Activated CD8-positive, alpha-beta T cell treated with anti-CD3 and anti-CD28 coated beads for 36 hours (primary cell): ENCODE data around the gene FAM9B. TPM values are rescaled to one million over a fixed set of nuclear protein-coding genes. Genes with fewer than 3 reads are reported as not detected.

Experiments used
- ATAC-seq: fragments of 200-7000 bp; cut with Tn5 transposase; one replicate; pipeline ENCODE4 v1.10.0; 2021; ENCODE audit warnings: mild to moderate bottlenecking, moderate library complexity
- CTCF ChIA-PET: fragments of 350-600 bp; sonication (Branson Sonifier 250); formaldehyde crosslinking; loops from one replicate; lab custom pipeline; 2021; ENCODE audit warnings: antibody characterized with exemption; lab: Charles Lee
- POLR2A ChIA-PET: fragments of 350-600 bp; sonication (Branson Sonifier 250); formaldehyde crosslinking; loops from one replicate; lab custom pipeline; 2021; ENCODE audit warnings: antibody characterized with exemption; lab: Charles Lee
- DNase-seq: peaks from one replicate; pipeline ENCODE4 v3.0.0-alpha.2; 2020
- H3K27ac Mint-ChIP-seq: one replicate; pipeline ENCODE4 v1.8.0; 2021; ENCODE audit warnings: mild to moderate bottlenecking, mixed read lengths
- H3K27me3 Mint-ChIP-seq: one replicate; pipeline ENCODE4 v1.8.0; 2021; ENCODE audit warnings: mixed read lengths
- H3K36me3 Mint-ChIP-seq: one replicate; pipeline ENCODE4 v1.8.0; 2021; ENCODE audit warnings: low read depth, mixed read lengths
- H3K4me1 Mint-ChIP-seq: one replicate; pipeline ENCODE4 v1.8.0; 2021; ENCODE audit warnings: low read depth, mixed read lengths
- H3K4me3 Mint-ChIP-seq: one replicate; pipeline ENCODE4 v1.8.0; 2021; ENCODE audit warnings: mild to moderate bottlenecking, moderate library complexity, mixed read lengths
- H3K9me3 Mint-ChIP-seq: one replicate; pipeline ENCODE4 v1.8.0; 2021; ENCODE audit warnings: mixed read lengths
- CTCF ChIP-seq: fragments of 200-600 bp; IDR thresholded peaks from one replicate; pipeline ENCODE4 v1.8.0; 2022; ENCODE audit warnings: antibody characterized with exemption, mild to moderate bottlenecking
- intact Hi-C: fragments of 100-400 bp; cut with micrococcal nuclease; formaldehyde crosslinking; loops from one replicate; pipeline ENCODE4 v1.10.0; 2022
- total RNA-seq, 2 experiments: library from RNA; stranded (reverse); gene quantifications; one replicate each; pipeline ENCODE4 v1.2.3, GENCODE V29; 2021

The FAM9B gene
- not detected for total RNA-seq

- H3K4me1 Mint-ChIP-seq, result peaks cover 4% of the 10 kb centered on the region
- CTCF ChIA-PET, result no interaction called here
- H3K9me3 Mint-ChIP-seq, result no peaks in the 10 kb centered on the region
- intact Hi-C loops, result no loop called here
- ATAC-seq (no peak), DNase-seq (no peak)
- H3K27ac Mint-ChIP-seq, result no peak within 1 kb of the TSS
- no peaks in the 10 kb centered on the region for H3K36me3 Mint-ChIP-seq
- no peaks in the 10 kb centered on the region for H3K27me3 Mint-ChIP-seq
- no peak within 1 kb of the TSS for H3K4me3 Mint-ChIP-seq
- no peak for TF ChIP-seq CTCF
- POLR2A ChIA-PET, result no interaction called here
Observed at GRCh38 chrX:9033989-9034388, at the start of gene FAM9B. TSS of gene FAM9B (minus strand) at chrX:9034127. CDS start at chrX:9032986, 1,141 bp downstream.

- peaks cover 5% of the 10 kb centered on the region for H3K9me3 Mint-ChIP-seq
- TF ChIP-seq CTCF, result no peak
- intact Hi-C loops, result no loop called here
- no peaks in the 10 kb centered on the region for H3K36me3 Mint-ChIP-seq
- POLR2A ChIA-PET, result no interaction called here
- DNase-seq (no peak), ATAC-seq (no peak)
- CTCF ChIA-PET, result no interaction called here
- no peaks in the 10 kb centered on the region for H3K4me1 Mint-ChIP-seq
- no peak overlapping the region for H3K27ac Mint-ChIP-seq
- no peaks in the 10 kb centered on the region for H3K27me3 Mint-ChIP-seq
- no peak overlapping the region for H3K4me3 Mint-ChIP-seq
Observed at GRCh38 chrX:9081271-9081670, 47.3 kb upstream of the FAM9B start.

GRCh38 chrX:9074326-9074725, 40.4 kb upstream of the FAM9B start:
- no peak for ATAC-seq
- POLR2A ChIA-PET, result no interaction called here
- no peaks in the 10 kb centered on the region for H3K4me1 Mint-ChIP-seq
- no peak overlapping the region for H3K4me3 Mint-ChIP-seq
- intact Hi-C loops, result no loop called here
- TF ChIP-seq CTCF, result no peak
- no peak overlapping the region for H3K27ac Mint-ChIP-seq
- no peak for DNase-seq
- CTCF ChIA-PET, result no interaction called here
- H3K36me3 Mint-ChIP-seq, result no peaks in the 10 kb centered on the region
- H3K27me3 Mint-ChIP-seq, result peaks cover 2% of the 10 kb centered on the region
- peaks cover under 1% of the 10 kb centered on the region for H3K9me3 Mint-ChIP-seq

- Mint-ChIP-seq H3K27ac (no peak overlapping the region), H3K4me1 (no peaks in the 10 kb centered on the region), H3K36me3 (no peaks in the 10 kb centered on the region), H3K27me3 (peaks cover 2% of the 10 kb centered on the region), H3K4me3 (no peak overlapping the region), H3K9me3 (no peaks in the 10 kb centered on the region)
- DNase-seq (no peak), ATAC-seq (no peak)
- intact Hi-C loops, result no loop called here
- POLR2A ChIA-PET, result no interaction called here
- no peak for TF ChIP-seq CTCF
- CTCF ChIA-PET, result no interaction called here
Observed at GRCh38 chrX:9072281-9072680, 38.4 kb upstream of the FAM9B start.

GRCh38 chrX:9071031-9071650, 37.2 kb upstream of the FAM9B start:
- ATAC-seq (no peak), DNase-seq (no peak)
- Mint-ChIP-seq H3K27me3 (peaks cover 2% of the 10 kb centered on the region), H3K27ac (no peak overlapping the region), H3K36me3 (no peaks in the 10 kb centered on the region), H3K4me3 (no peak overlapping the region), H3K4me1 (no peaks in the 10 kb centered on the region), H3K9me3 (no peaks in the 10 kb centered on the region)
- CTCF ChIA-PET, result no interaction called here
- intact Hi-C loops, result no loop called here
- no peak for TF ChIP-seq CTCF
- POLR2A ChIA-PET, result no interaction called here
